HG03196 (cell line): Measurements from ENCODE around the gene PRODH2.
A peak's percentile ranks its signal among the peaks of the same experiment; 100 is the strongest.
"Not testable (repeated sequence)": the region's sequence is repeated elsewhere in the genome, so short reads cannot be mapped to it uniquely, and the experiment has no call there.

Experiments
- ATAC-seq: cut with Tn5 transposase; IDR thresholded peaks from one replicate; pipeline ENCODE4 v1.9.1; 2021; ENCODE audit not compliant: unreplicated experiment

PRODH2 gene

DNA sequence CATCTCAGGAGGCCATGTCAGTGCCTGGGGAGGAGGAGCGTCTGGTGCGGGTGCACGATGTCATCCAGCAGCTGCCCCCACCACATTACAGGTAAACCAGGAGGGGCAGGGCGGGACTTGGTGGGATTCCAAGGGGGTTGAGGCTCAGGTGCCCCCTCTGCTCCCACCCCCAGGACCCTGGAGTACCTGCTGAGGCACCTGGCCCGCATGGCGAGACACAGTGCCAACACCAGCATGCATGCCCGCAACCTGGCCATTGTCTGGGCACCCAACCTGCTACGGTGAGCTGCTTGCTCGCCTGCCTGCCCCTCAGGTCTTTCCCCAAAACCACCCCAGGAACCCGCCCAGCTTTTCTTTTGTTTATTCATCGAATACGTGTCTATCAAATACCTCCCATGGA lies 30.1 kb downstream of the PRODH2 start:
- ATAC-seq: no peak

DNA sequence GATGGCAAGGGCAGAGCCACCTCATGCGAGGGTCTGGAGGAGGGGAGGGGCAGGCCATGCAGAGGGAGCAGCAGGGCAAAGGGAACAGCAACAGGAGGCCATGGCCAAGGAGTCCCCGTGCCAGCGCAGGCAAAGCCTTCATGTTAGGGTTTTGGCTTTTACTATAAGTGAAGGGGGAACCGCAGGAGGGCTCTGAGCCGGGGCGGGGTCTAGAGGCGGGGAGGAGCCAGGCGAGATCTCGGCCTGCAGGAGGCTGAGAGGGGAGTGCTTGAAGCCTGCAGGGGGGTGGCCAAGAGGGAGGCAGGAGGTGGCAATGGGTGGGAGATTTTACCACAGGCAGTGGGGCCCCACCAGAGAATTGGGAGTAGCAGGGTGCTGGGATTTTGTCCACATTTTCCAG lies 31.0 kb downstream of the PRODH2 start:
- no peak for ATAC-seq

DNA sequence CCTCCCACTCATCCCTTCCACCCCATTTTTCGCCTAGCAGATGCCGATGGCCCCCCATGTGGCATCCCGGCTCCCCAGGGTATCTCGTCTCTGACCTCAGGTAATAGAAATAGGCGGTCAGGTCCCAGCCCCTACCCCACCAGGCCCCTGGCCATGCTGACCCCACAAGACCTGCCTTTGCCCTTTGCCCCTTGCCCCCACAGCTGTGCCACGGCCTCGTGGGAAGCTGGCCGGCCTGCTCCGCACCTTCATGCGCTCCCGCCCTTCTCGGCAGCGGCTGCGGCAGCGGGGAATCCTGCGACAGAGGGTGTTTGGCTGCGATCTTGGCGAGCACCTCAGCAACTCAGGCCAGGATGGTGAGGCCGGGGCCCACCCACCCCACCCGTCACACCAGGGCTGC lies 31.9 kb downstream of the PRODH2 start:
- no peak for ATAC-seq

DNA sequence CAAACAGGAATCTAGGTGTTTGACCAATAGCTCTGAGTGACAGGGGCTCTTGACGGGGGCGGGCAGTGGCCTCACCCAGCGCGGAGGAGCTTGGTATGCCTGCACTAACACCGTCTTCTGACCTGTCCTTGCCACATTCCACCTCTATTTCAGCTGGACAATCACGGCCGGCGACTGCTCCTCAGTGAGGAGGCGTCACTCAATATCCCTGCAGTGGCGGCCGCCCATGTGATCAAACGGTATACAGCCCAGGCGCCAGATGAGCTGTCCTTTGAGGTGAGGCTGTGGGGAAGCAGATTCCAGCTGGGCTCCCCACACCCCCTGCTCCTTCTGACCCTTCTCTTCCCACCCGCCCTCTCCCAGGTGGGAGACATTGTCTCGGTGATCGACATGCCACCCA lies 32.6 kb downstream of the PRODH2 start:
- no peak for ATAC-seq

DNA sequence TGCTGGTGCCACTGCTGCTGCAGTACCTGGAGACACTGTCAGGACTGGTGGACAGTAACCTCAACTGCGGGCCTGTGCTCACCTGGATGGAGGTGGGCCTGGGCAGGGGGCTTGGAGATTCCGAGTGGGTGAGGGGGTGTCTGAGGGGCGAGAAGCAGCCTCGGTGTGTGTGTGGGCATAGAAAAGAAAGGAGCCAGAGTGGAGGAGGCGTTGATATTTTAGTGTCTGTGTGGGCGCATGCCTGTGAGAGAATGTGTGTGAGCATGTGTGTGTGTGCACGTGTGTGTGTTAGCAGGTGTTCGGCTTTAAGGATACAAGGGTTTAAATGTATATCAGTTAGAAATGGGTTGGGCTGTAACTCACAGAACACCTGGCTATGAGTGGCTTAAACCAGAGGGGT lies 33.6 kb downstream of the PRODH2 start:
- no peak for ATAC-seq

DNA sequence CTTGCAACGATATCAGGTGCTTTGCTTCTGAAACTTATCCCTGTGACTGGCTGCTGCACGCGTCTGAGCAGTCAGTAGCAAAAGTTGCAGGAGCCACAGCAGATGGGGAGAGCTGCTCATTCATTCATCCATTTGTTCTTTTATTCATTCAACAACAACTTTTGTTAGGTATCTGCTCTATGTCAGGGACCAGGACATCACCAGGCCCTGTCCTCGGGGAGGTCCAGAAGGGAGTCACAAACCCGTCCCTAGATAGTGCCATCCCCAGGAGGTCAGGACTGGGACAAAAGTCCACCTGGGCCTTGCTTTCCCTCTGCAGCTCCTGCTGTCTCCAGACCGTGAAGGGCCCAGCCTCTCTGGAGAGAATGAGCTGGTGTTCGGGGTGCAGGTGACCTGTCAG lies 34.7 kb downstream of the PRODH2 start:
- no peak for ATAC-seq

DNA sequence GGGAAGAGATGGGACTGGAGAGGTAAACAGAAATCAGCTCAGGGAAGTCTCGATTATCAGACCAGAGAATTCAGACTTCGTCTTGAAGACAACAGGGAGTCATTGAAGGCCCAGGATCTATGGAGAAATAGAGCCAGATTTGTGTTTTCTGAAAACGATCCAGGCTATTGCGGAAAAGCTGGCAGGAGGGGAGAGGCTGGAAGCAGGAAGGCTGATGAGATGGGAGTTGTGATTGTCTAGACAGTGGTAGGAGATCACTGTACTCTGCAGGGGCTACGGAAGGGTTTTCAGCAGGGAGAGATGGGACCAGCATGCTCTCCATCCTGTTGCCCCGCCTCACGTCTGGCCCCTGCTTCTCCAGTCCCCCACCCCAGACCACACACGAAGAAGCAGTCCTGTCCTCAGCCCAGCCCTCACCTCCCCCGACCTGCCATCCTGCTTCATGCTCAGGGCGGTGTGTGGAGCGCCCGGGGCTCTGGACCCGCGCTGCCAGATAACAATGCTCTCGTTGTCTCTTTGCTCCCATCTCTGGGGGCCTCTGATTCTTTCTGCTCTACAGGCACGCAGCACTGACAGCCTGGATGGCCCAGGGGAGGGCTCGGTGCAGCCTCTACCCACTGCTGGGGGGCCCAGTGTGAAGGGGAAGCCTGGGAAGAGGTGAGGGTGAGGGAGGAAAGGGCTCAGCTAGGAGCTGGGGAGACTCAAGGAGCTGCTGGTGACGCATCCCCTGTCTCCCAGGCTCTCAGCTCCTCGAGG lies 35.4 kb downstream of the PRODH2 start:
- no peak for ATAC-seq

DNA sequence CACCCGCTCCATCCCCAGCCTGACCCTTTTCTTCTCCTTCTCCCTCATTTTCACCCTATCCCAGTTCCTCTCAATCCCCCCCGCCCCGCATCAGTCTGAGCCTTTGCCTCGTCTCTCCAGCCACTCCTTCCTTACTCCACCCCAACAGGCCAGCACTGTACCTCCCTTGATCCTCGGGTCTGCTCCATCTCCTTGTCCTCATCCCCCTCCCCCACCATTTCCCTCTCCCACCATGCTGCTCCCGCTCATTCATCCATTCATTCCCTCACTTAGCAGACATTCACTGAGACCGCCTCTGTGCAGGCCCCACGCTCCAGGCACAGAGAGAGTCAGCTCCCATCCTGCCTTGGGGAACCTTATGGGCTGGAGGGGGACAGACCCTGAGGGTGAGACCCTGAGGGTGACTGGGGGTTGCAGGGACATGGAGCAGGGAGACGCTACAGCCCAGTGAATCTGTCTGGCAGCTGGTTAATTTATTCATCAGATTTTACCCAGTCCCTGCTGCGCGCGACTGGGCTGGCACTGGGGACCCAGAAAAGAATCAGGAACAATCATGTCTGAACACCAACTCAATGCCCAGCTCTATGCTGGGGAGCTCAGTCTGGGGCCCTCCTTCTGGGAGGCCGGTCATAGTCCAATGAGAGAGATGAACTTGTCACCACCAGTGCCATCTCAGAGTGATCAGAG lies 36.4 kb downstream of the PRODH2 start:
- ATAC-seq: no peak

DNA sequence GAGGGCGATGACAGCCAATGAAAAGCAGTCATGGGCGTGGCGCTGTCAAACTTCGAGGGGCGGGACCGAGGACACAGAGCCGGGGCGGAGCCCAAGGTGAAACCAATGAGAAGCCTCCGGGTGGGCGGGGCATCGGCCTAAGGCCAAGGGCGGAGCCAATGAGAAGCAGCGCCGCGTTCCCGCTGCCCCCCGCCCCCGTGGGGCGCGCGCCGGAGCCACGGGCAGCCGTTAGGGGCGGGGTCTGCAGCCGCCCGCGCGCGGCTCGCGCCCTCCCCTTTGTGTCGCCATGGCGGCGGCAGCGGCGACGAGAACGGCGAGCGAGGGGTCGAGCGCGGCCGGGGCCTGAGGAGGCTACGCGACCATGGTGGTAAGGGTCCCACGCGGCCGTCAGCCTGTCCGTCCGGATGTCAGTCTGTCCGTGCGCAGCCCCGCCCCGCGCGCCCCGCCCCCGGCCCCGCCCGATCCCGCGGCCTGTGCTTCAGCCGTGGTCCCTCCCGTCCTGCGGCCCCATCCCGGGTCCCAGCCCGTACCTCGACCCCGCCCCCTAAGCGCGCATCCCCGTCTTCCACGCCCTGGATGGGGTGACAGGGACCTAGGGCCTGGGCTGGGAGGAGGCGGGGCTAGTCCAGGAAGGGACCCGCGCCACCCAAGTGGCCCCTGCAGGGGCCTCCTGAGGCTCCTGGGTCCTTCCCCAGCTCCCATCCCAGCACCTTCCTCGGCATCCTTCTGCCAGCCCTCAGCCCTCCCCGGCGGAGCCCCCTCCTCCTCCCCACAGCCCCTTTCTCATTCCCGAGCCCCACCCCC lies 37.1 kb downstream of the PRODH2 start, which contains the start of gene ARHGAP33:
ARHGAP33 (plus strand) TSS at position 267 of the 804 bp plus-strand sequence; CDS start at position 362, 95 bp downstream.
- ATAC-seq: peak; percentile 89

DNA sequence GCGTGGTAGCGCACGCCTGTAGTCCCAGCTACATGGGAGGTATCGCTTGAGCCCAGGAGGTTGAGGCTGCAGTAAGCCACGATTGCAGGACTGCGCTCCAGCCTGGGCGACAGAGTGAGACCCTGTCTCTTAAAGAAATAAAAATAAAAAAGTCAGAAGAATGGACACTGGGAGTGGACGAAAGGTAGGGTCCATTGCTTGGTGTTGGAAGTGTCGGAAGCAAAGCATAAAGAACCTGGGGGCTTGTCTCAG lies 37.7 kb downstream of the PRODH2 start:
- peak; percentile 6 for ATAC-seq

DNA sequence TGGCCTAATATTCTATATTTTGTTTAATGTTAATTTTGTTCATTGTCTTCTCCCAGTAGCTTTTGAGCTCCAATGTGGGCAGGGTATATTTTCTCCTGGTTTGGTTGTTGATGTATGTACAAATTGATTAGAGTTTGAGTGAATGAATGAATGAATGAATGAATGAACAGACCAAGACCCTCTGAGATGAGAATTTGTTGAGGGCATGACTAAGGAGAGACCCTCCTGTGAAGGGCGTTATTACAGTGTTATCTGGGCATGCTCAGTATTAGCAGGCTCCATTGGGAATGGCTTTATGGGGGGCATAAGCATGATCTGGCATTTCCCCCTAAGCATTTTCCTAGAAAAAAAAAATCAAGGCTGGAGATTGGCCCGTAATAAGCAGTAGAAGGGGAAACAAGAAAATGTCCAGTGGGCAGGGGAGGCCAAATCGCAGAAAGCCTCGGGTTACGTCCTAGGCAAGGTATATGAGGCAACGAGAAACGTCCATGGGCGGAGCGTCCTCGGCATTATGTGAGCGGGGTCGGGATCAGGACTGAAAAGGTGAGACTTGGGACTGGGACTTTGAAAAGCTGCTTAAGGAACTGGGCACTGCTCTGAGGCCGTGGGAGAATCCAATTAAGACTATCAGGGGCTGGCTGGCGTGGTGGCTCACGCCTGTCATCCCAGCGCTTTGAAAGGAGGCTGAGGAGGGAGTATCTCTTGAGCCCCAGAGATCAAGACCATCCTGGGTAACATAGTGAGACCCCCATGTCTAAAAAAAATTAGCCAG lies 38.2 kb downstream of the PRODH2 start:
- ATAC-seq: no peak

DNA sequence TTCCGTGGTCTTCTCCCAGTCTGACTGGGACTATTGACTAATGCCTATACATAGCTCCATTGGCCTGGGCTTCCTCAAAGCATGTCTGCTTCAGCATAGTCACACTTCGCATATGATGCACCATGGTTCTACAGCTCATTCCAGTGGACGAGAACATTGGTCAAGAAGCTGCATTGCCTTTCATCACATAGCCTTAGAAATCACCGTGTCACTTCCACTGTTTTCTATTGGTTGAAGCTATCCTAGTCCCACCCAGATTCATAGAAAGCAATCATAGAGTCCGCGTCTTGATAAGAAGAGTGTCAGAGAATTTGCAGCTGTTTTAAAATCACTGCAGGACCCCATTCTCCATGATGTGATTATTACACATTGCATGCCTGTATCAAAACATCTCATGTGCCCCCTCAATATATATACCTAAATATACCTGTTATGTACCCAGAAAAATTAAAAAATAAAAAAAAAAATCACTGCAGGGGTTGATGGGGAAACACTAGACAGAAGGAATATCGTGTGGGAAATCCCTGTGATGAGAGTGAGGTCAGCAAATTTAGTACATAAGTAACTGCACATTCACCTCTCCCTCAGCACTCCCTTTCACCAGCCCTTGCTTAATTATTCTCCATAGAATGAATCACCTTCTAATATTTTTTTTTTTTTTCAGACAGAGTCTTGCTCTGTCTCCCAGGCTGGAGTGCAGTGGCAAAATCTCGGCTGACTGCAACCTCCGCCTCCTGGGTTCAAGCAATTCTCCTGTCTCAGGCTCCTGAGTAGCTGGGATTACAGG lies 39.4 kb downstream of the PRODH2 start:
- ATAC-seq: no peak

DNA sequence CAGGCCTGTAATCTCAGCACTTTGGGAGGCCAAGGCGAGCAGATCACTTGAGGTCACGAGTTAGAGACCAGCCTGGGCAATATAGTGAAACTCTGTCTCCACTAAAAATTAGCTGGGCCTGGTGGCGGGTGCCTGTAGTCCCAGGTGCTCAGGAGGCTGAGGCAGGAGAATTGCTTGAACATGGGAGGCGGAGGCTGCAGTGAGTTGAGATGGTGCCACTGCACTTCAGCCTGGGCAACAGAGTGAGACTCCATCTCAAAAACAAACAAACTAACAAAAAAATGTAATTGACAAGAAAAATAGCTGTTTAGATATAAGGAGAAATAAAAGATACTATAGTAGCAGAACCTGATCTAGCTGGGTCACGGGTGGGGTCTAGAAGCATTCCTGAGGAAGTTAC lies 40.3 kb downstream of the PRODH2 start:
- ATAC-seq: not testable (repeated sequence)

DNA sequence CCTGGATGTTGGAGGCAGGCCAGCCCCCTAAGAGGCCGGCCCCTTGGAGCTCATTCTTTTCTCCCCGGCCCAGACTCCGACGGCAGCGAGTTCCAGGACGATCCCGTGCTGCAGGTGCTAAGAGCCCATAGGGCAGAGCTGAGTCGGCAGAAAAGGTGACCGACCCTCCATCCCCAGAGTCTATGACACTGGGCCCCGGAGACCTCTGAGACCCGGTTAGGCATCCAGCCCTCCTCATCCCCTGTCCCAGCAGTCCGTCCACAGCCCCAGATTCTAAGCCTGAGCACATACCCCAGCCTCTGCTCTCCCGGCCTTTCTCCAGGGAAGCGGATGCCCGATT lies 44.6 kb downstream of the PRODH2 start:
- ATAC-seq: no peak

DNA sequence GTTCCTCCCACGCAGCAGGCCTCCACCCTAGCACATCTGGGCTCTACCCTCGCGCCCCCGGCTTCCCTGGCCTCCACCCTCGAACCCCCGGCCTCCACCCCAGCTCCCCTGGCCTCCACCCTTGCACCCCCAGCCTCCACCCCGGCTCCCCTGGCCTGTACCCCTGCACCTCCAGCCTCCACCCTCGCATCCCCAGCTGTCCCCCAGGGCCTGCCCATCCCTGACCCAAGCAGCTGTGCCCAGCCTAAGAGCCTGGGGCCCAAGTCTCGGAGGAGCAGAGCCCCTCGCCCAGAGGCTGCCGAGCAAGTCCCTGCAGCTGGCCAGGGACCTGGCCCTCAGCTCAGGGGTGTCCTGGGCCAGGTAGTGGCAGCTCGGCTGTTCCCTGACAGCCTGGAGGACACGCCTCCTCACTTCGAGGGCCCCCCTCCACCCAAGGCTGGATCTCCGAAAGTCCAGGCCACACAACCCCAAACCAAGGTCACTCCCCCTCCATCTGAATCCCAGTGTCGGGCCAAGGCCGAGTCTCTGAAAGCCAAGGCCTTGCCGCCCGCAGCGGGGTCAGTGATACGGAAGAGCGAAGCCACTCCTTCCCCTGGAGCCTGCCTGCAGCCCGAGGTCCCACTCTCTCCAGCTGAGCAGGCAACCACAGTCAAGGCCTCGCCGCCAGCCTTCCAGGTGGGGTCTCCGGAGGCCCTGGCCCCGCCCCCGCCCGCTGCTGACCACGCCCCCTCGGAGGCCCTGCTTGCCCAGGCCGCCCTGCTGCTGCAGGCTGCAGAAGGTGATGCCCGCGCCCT lies 45.2 kb downstream of the PRODH2 start:
- no peak for ATAC-seq

DNA sequence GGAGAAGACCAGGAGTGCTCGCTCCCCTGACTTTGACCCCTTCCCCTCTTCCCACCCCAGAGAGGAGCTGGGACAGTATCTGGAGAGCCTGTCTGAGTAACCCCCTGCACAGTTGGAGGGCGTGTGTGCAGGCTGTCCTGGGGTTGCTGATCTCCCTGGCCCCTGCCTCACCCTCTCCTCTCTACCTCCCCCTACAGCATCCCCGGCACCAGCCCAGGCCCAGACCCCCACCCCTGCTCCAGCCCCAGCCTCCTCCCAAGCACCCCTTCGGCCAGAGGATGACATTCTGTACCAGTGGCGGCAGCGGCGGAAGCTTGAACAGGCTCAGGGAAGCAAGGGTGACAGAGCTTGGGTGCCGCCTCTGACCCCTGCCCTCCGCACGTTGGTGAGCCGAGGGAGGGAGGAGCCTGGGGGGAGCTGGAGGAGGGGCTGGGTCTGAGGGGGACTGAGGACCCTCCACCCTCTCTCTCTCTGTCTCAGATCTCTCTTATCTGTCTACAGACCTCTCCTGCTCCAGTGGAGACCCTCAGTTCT lies 46.0 kb downstream of the PRODH2 start:
- ATAC-seq: no peak

DNA sequence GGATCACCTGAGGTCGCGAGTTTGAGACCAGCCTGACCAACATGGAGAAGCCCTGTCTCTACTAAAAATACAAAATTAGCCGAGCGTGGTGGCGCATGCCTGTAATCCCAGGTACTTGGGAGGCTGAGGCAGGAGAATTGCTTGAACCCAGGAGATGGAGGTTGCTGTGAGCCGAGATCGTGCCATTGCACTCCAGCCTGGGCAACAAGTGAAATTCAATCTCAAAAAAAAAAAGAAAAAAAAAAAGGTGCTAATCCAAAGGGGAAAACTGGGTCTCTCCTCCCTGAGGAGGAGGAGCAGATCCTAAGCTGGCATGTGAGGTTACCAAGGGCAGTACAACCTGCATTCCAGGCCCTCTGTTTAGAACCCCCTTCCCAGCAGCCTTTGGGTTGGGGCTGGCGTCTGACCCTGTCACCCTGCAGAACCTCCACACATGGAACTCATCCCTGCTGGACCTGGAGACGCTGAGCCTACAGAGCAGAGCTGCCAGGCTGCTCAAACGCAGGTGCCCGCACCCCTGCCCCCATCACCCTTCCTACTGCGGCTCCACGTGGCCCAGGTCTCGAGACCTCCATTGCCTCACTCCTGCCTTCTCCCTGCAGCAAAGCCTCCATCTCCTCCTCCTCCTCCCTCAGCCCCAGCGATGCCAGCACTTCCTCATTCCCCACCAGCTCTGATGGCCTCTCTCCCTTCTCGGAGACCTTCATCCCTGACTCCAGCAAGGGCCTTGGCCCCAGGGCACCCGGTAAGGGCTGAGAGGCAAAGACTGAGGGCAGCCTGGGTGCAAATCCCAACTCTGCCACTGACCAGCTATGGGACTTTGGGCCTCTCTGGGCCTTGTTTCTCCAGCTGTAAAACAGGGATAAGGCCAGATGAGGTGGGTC lies 48.0 kb downstream of the PRODH2 start:
- no peak for ATAC-seq

DNA sequence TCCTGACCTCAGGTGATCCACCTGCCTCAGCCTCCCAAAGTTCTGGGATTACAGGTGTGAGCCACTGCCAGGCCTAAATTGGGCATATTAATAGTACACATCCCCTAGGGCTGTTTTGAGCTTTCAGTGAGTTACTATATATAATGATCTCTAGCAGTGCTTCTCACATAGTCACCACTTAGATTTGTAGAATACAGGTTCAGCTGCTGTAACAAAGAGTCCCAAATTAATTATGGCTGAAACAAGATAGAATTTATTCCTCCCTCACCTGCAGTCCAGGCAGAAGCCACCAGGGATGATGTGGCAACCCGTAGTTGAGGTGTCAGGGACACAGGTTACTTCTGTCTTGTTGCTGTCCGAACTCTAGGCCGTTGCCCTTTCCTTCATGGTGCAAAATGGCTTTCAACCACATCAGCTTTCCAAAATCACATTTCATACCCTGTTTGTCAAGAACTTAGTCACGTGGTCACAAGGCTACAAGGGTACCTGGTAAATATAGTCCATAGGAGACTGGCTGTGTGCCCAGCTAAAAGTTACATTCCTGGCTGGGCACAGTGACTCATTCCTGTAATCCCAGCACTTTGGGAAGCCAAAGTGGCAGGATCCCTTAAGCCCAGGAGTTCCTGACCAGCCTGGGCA lies 51.8 kb downstream of the PRODH2 start:
- no peak for ATAC-seq
